ENCODE measurements around the gene PTGS1. TPM values are rescaled to one million over a fixed set of nuclear protein-coding genes. Genes with fewer than 3 reads are reported as not detected.

Gene PTGS1
- polyA plus RNA-seq, 1 of the 3 experiments (the other 2 are of a cell fraction) = 5.4 TPM

GRCh38 chr9:122389799-122390481, 19.1 kb downstream of the PTGS1 start:
- no peak overlapping the region for H3K9ac ChIP-seq
- TF ChIP-seq USF2 (IDR thresholded peaks at IDR 0.05; ENCODE audit: borderline replicate concordance, low read depth, low read length) (no peak), FOSL2 (IDR thresholded peaks at IDR 0.05; ENCODE audit: borderline replicate concordance, low read depth) (no peak)
- CTCF ChIA-PET = interaction anchor here (0.9 to 2.2 kb wide), 4 partner anchors 15 to 291 kb away, joined by 3 to 10 read pairs (median 6); no protein-coding TSS in a partner anchor

GRCh38 chr9:122392284-122392683, 21.5 kb downstream of the PTGS1 start:
- Histone ChIP-seq H3K27ac (ENCODE audit: low read depth in 2 of 2, low read length in 1 of 2) (no peak overlapping the region), H3K9me2 (no peaks in the 10 kb centered on the region), H3K9ac (no peak overlapping the region), H3K79me2 (ENCODE audit: insufficient read depth) (no peaks in the 10 kb centered on the region), H3K36me3 (replicated peaks in 1 of 2; ENCODE audit: control insufficient read depth in 1 of 2, insufficient read depth in 2 of 2, low read length in 1 of 2) (no peaks in the 10 kb centered on the region), H3K27me3 (ENCODE audit: insufficient read depth) (no peaks in the 10 kb centered on the region), H3K4me1 (ENCODE audit: control insufficient read depth in 1 of 2, insufficient read depth in 2 of 2, low read depth in 1 of 2, low read length in 1 of 2) (peaks cover 0 to 15% of the 10 kb centered on the region in 2 experiments; a peak in 1 of 4 replicates), H3K9me3 (no peaks in the 10 kb centered on the region), H3F3A (replicated peaks; ENCODE audit: insufficient read depth) (peaks cover 17% of the 10 kb centered on the region), H3K4me2 (no peak overlapping the region), H4K20me1 (ENCODE audit: insufficient read depth) (no peaks in the 10 kb centered on the region), H3K4me3 (ENCODE audit: low read depth in 2 of 2, low read length in 1 of 2) (no peak overlapping the region), H2AFZ (ENCODE audit: low read depth) (no peak overlapping the region)
- 90% methylated on average over 4 of the region's 9 CpGs for WGBS (ENCODE audit: low lambda C conversion rate)
- no peak for TF ChIP-seq FOSL2 (IDR thresholded peaks at IDR 0.05; ENCODE audit: borderline replicate concordance, low read depth)
- CTCF ChIA-PET = no interaction called here
- no peak for DNase-seq
- POLR2A ChIA-PET = no interaction called here

More at GRCh38 chr9:122389799-122390481, 19.1 kb downstream of the PTGS1 start:
- 76% methylated on average over 9 of the region's 11 CpGs for WGBS (ENCODE audit: low lambda C conversion rate)
- DNase-seq = no peak
- POLR2A ChIA-PET = no interaction called here
- Histone ChIP-seq H3K9me2 (no peaks in the 10 kb centered on the region), H4K20me1 (ENCODE audit: insufficient read depth) (no peaks in the 10 kb centered on the region), H3K79me2 (ENCODE audit: insufficient read depth) (no peaks in the 10 kb centered on the region), H3K9me3 (no peaks in the 10 kb centered on the region), H3K36me3 (replicated peaks in 1 of 2; ENCODE audit: control insufficient read depth in 1 of 2, insufficient read depth in 2 of 2, low read length in 1 of 2) (no peaks in the 10 kb centered on the region), H3K27me3 (ENCODE audit: insufficient read depth) (no peaks in the 10 kb centered on the region), H3K4me2 (no peak overlapping the region), H3K4me1 (ENCODE audit: control insufficient read depth in 1 of 2, insufficient read depth in 2 of 2, low read depth in 1 of 2, low read length in 1 of 2) (peaks cover 0 to 13% of the 10 kb centered on the region in 2 experiments; a peak in 1 of 4 replicates), H3K27ac (ENCODE audit: low read depth in 2 of 2, low read length in 1 of 2) (no peak overlapping the region), H3K4me3 (ENCODE audit: low read depth in 2 of 2, low read length in 1 of 2) (no peak overlapping the region), H2AFZ (ENCODE audit: low read depth) (no peak overlapping the region), H3F3A (replicated peaks; ENCODE audit: insufficient read depth) (peaks cover 15% of the 10 kb centered on the region)

- WGBS (ENCODE audit: low lambda C conversion rate) = 94% methylated on average over 2 of the region's 2 CpGs
- no peak for DNase-seq
- Histone ChIP-seq H3K4me3 (ENCODE audit: low read depth in 2 of 2, low read length in 1 of 2) (no peak overlapping the region), H3K9ac (no peak overlapping the region), H3K9me2 (no peaks in the 10 kb centered on the region), H4K20me1 (ENCODE audit: insufficient read depth) (no peaks in the 10 kb centered on the region), H3K4me1 (ENCODE audit: control insufficient read depth in 1 of 2, insufficient read depth in 2 of 2, low read depth in 1 of 2, low read length in 1 of 2) (peaks cover 0 to 15% of the 10 kb centered on the region in 2 experiments; a peak in 1 of 4 replicates), H3K36me3 (replicated peaks in 1 of 2; ENCODE audit: control insufficient read depth in 1 of 2, insufficient read depth in 2 of 2, low read length in 1 of 2) (no peaks in the 10 kb centered on the region), H3K9me3 (no peaks in the 10 kb centered on the region), H2AFZ (ENCODE audit: low read depth) (no peak overlapping the region), H3K27ac (ENCODE audit: low read depth in 2 of 2, low read length in 1 of 2) (no peak overlapping the region), H3F3A (replicated peaks; ENCODE audit: insufficient read depth) (peaks cover 17% of the 10 kb centered on the region), H3K79me2 (ENCODE audit: insufficient read depth) (no peaks in the 10 kb centered on the region), H3K27me3 (ENCODE audit: insufficient read depth) (no peaks in the 10 kb centered on the region), H3K4me2 (no peak overlapping the region)
- no peak for TF ChIP-seq TCF12 (IDR thresholded peaks at IDR 0.05)
- no peak for TF ChIP-seq PBX3 (IDR thresholded peaks at IDR 0.05)
- no peak for TF ChIP-seq RCOR1 (IDR thresholded peaks at IDR 0.05; ENCODE audit: low read length)
- TF ChIP-seq RAD21 (IDR thresholded peaks at IDR 0.05; ENCODE audit: low read length) = no peak
- TF ChIP-seq FOSL2 (IDR thresholded peaks at IDR 0.05; ENCODE audit: borderline replicate concordance, low read depth) = no peak
- no peak for TF ChIP-seq POLR2AphosphoS5 (IDR thresholded peaks at IDR 0.05; ENCODE audit: low read depth, low read length)
- no peak for TF ChIP-seq GATA2 (CRISPR knock-in tag; IDR thresholded peaks at IDR 0.05)
- no peak for TF ChIP-seq TEAD4 (IDR thresholded peaks at IDR 0.05; ENCODE audit: borderline replicate concordance, insufficient read depth)
- no peak for TF ChIP-seq JUND (IDR thresholded peaks at IDR 0.05)
- TF ChIP-seq SMC3 (IDR thresholded peaks at IDR 0.05; ENCODE audit: low read depth, low read length) = no peak
- TF ChIP-seq NRF1 (IDR thresholded peaks at IDR 0.05; ENCODE audit: low read depth, low read length) = no peak
- no peak for TF ChIP-seq IRF3 (IDR thresholded peaks at IDR 0.05; ENCODE audit: low read depth, low read length)
- no peak for TF ChIP-seq CHD2 (IDR thresholded peaks at IDR 0.05; ENCODE audit: low read length, partially characterized antibody)
- no peak for TF ChIP-seq ELF1 (IDR thresholded peaks at IDR 0.05)
- TF ChIP-seq FOXJ3 (CRISPR knock-in tag; IDR thresholded peaks at IDR 0.05) = no peak
- no peak for TF ChIP-seq NFIC (IDR thresholded peaks at IDR 0.05; ENCODE audit: borderline replicate concordance)
- POLR2A ChIA-PET = no interaction called here
- CTCF ChIA-PET = no interaction called here
Measured at GRCh38 chr9:122392714-122393113, 21.9 kb downstream of the PTGS1 start.
